ENCODE data around the gene ELMO2.

GRCh38 chr20:46439837-46440236 lies 33.4 kb upstream of the ELMO2 start:
- TF ChIP-seq POLR2A (IDR thresholded peaks at IDR 0.05; ENCODE audit: low read depth, low read length) = no peak
- no peak for TF ChIP-seq POLR2AphosphoS5 (IDR thresholded peaks at IDR 0.05; ENCODE audit: low read depth, low read length)
